Measurements from ENCODE around the gene ATRNL1. TPM values are rescaled to one million over a fixed set of nuclear protein-coding genes. Genes with fewer than 3 reads are reported as not detected.
"Not testable (repeated sequence)": the region's sequence is repeated elsewhere in the genome, so short reads cannot be mapped to it uniquely, and the experiment has no call there.

Gene ATRNL1
- total RNA-seq, 1 experiment from 2014 or later = 35.1 TPM

- DNase-seq = no peak
- no peak overlapping the region for H3K4me3 ChIP-seq (ENCODE audit: insufficient read depth, low read depth, low read length)
Measured at GRCh38 chr10:115209133-115209532, 116.0 kb downstream of the ATRNL1 start.

GRCh38 chr10:115214829-115215228, 121.7 kb downstream of the ATRNL1 start:
- Histone ChIP-seq H3K27me3 (ENCODE audit: control insufficient read depth, insufficient read depth, low read length) (no peaks in the 10 kb centered on the region), H3K36me3 (replicated peaks; ENCODE audit: control insufficient read depth, insufficient read depth, low read length) (no peaks in the 10 kb centered on the region), H3K4me3 (ENCODE audit: insufficient read depth, low read depth, low read length) (no peak overlapping the region)
- no peak for DNase-seq

More at GRCh38 chr10:115209133-115209532, 116.0 kb downstream of the ATRNL1 start:
- Histone ChIP-seq H3K27me3 (ENCODE audit: control insufficient read depth, insufficient read depth, low read length) (no peaks in the 10 kb centered on the region), H3K36me3 (replicated peaks; ENCODE audit: control insufficient read depth, insufficient read depth, low read length) (no peaks in the 10 kb centered on the region)

- Histone ChIP-seq H3K4me3 (ENCODE audit: insufficient read depth, low read depth, low read length) (no peak overlapping the region), H3K27me3 (ENCODE audit: control insufficient read depth, insufficient read depth, low read length) (no peaks in the 10 kb centered on the region), H3K36me3 (replicated peaks; ENCODE audit: control insufficient read depth, insufficient read depth, low read length) (no peaks in the 10 kb centered on the region)
- DNase-seq = no peak
Measured at GRCh38 chr10:115219203-115219602, 126.0 kb downstream of the ATRNL1 start.

- Histone ChIP-seq H3K4me3 (ENCODE audit: insufficient read depth, low read depth, low read length) (no peak overlapping the region), H3K36me3 (replicated peaks; ENCODE audit: control insufficient read depth, insufficient read depth, low read length) (no peaks in the 10 kb centered on the region), H3K27me3 (ENCODE audit: control insufficient read depth, insufficient read depth, low read length) (no peaks in the 10 kb centered on the region)
- DNase-seq = no peak
Measured at GRCh38 chr10:115222039-115222438, 128.9 kb downstream of the ATRNL1 start.

GRCh38 chr10:115239761-115240160, 146.6 kb downstream of the ATRNL1 start:
- H3K36me3 ChIP-seq (replicated peaks; ENCODE audit: control insufficient read depth, insufficient read depth, low read length) = no peaks in the 10 kb centered on the region
- H3K27me3 ChIP-seq (ENCODE audit: control insufficient read depth, insufficient read depth, low read length) = no peaks in the 10 kb centered on the region
- no peak for DNase-seq
- no peak overlapping the region for H3K4me3 ChIP-seq (ENCODE audit: insufficient read depth, low read depth, low read length)

- Histone ChIP-seq H3K36me3 (replicated peaks; ENCODE audit: control insufficient read depth, insufficient read depth, low read length) (no peaks in the 10 kb centered on the region), H3K27me3 (ENCODE audit: control insufficient read depth, insufficient read depth, low read length) (no peaks in the 10 kb centered on the region), H3K4me3 (ENCODE audit: insufficient read depth, low read depth, low read length) (no peak overlapping the region)
Measured at GRCh38 chr10:115250784-115251183, 157.6 kb downstream of the ATRNL1 start.

GRCh38 chr10:115253765-115254164, 160.6 kb downstream of the ATRNL1 start:
- H3K27me3 ChIP-seq (ENCODE audit: control insufficient read depth, insufficient read depth, low read length); DNase-seq; H3K4me3 ChIP-seq (ENCODE audit: insufficient read depth, low read depth, low read length); H3K36me3 ChIP-seq (replicated peaks; ENCODE audit: control insufficient read depth, insufficient read depth, low read length): not testable (repeated sequence)

More at GRCh38 chr10:115250784-115251183, 157.6 kb downstream of the ATRNL1 start:
- no peak for DNase-seq

- no peak for DNase-seq
- H3K36me3 ChIP-seq (replicated peaks; ENCODE audit: control insufficient read depth, insufficient read depth, low read length) = no peaks in the 10 kb centered on the region
- H3K27me3 ChIP-seq (ENCODE audit: control insufficient read depth, insufficient read depth, low read length) = no peaks in the 10 kb centered on the region
Measured at GRCh38 chr10:115272482-115272881, 179.3 kb downstream of the ATRNL1 start.

GRCh38 chr10:115278294-115278693, 185.1 kb downstream of the ATRNL1 start:
- no peaks in the 10 kb centered on the region for H3K27me3 ChIP-seq (ENCODE audit: control insufficient read depth, insufficient read depth, low read length)
- DNase-seq = no peak
- H3K4me3 ChIP-seq (ENCODE audit: insufficient read depth, low read depth, low read length) = no peak overlapping the region
- no peaks in the 10 kb centered on the region for H3K36me3 ChIP-seq (replicated peaks; ENCODE audit: control insufficient read depth, insufficient read depth, low read length)

More at GRCh38 chr10:115272482-115272881, 179.3 kb downstream of the ATRNL1 start:
- H3K4me3 ChIP-seq (ENCODE audit: insufficient read depth, low read depth, low read length) = no peak overlapping the region

- DNase-seq = no peak
- Histone ChIP-seq H3K27me3 (ENCODE audit: control insufficient read depth, insufficient read depth, low read length) (no peaks in the 10 kb centered on the region), H3K36me3 (replicated peaks; ENCODE audit: control insufficient read depth, insufficient read depth, low read length) (no peaks in the 10 kb centered on the region), H3K4me3 (ENCODE audit: insufficient read depth, low read depth, low read length) (no peak overlapping the region)
Measured at GRCh38 chr10:115295213-115295805, 202.1 kb downstream of the ATRNL1 start.

GRCh38 chr10:115300080-115300479, 206.9 kb downstream of the ATRNL1 start:
- Histone ChIP-seq H3K27me3 (ENCODE audit: control insufficient read depth, insufficient read depth, low read length) (no peaks in the 10 kb centered on the region), H3K36me3 (replicated peaks; ENCODE audit: control insufficient read depth, insufficient read depth, low read length) (no peaks in the 10 kb centered on the region)

GRCh38 chr10:115319669-115320068, 226.5 kb downstream of the ATRNL1 start:
- not testable (repeated sequence) for H3K4me3 ChIP-seq (ENCODE audit: insufficient read depth, low read depth, low read length); H3K27me3 ChIP-seq (ENCODE audit: control insufficient read depth, insufficient read depth, low read length); DNase-seq

More at GRCh38 chr10:115300080-115300479, 206.9 kb downstream of the ATRNL1 start:
- H3K4me3 ChIP-seq (ENCODE audit: insufficient read depth, low read depth, low read length) = no peak overlapping the region
- DNase-seq = no peak

GRCh38 chr10:115321360-115321759, 228.2 kb downstream of the ATRNL1 start:
- Histone ChIP-seq H3K27me3 (ENCODE audit: control insufficient read depth, insufficient read depth, low read length) (no peaks in the 10 kb centered on the region), H3K4me3 (ENCODE audit: insufficient read depth, low read depth, low read length) (no peak overlapping the region), H3K36me3 (replicated peaks; ENCODE audit: control insufficient read depth, insufficient read depth, low read length) (no peaks in the 10 kb centered on the region)
- no peak for DNase-seq

More at GRCh38 chr10:115319669-115320068, 226.5 kb downstream of the ATRNL1 start:
- H3K36me3 ChIP-seq (replicated peaks; ENCODE audit: control insufficient read depth, insufficient read depth, low read length) = not testable (repeated sequence)

- Histone ChIP-seq H3K36me3 (replicated peaks; ENCODE audit: control insufficient read depth, insufficient read depth, low read length) (no peaks in the 10 kb centered on the region), H3K4me3 (ENCODE audit: insufficient read depth, low read depth, low read length) (no peak overlapping the region), H3K27me3 (ENCODE audit: control insufficient read depth, insufficient read depth, low read length) (no peaks in the 10 kb centered on the region)
- DNase-seq = no peak
Measured at GRCh38 chr10:115328331-115328730, 235.2 kb downstream of the ATRNL1 start.

- no peak for DNase-seq
- Histone ChIP-seq H3K27me3 (ENCODE audit: control insufficient read depth, insufficient read depth, low read length) (no peaks in the 10 kb centered on the region), H3K4me3 (ENCODE audit: insufficient read depth, low read depth, low read length) (no peak overlapping the region), H3K36me3 (replicated peaks; ENCODE audit: control insufficient read depth, insufficient read depth, low read length) (no peaks in the 10 kb centered on the region)
Measured at GRCh38 chr10:115335366-115335765, 242.2 kb downstream of the ATRNL1 start.

Data from H7 (cell line).